CD4-positive, alpha-beta T cell treated with Interleukin-15 for 1 hour (primary cell): ENCODE data around the gene EPHA2.
A peak's percentile ranks its signal among the peaks of the same experiment; 100 is the strongest.
"Not testable (repeated sequence)": the region's sequence is repeated elsewhere in the genome, so short reads cannot be mapped to it uniquely, and the experiment has no call there.

Experiments used
- DNase-seq: peaks from one replicate; pipeline ENCODE4 v3.0.0-alpha.2; 2020

Gene EPHA2

GRCh38 chr1:16155537-16156410 is at the start of gene EPHA2:
Gene EPHA2, minus strand, starts transcription at chr1:16156069. Its CDS starts 137 bp downstream, at chr1:16155932.
- DNase-seq = no peak

GRCh38 chr1:16205334-16205671 is 49.4 kb upstream of the EPHA2 start:
- no peak for DNase-seq

GRCh38 chr1:16204634-16205333 is 48.9 kb upstream of the EPHA2 start:
- peak; percentile 30 for DNase-seq

GRCh38 chr1:16204216-16204615 is 48.3 kb upstream of the EPHA2 start:
- no peak for DNase-seq

- DNase-seq = no peak
Measured at GRCh38 chr1:16203550-16203949, 47.7 kb upstream of the EPHA2 start.

- DNase-seq = no peak
Measured at GRCh38 chr1:16202281-16203210, 46.7 kb upstream of the EPHA2 start.

- DNase-seq = no peak
Measured at GRCh38 chr1:16199700-16200099, 43.8 kb upstream of the EPHA2 start.

GRCh38 chr1:16199157-16199501 is 43.3 kb upstream of the EPHA2 start:
- DNase-seq = no peak

- DNase-seq = no peak
Measured at GRCh38 chr1:16198444-16199156, 42.7 kb upstream of the EPHA2 start.

- DNase-seq = no peak
Measured at GRCh38 chr1:16196874-16197273, 41.0 kb upstream of the EPHA2 start.

GRCh38 chr1:16196139-16196538 is 40.3 kb upstream of the EPHA2 start:
- not testable (repeated sequence) for DNase-seq

GRCh38 chr1:16195518-16195905 is 39.6 kb upstream of the EPHA2 start:
- no peak for DNase-seq

- DNase-seq = no peak
Measured at GRCh38 chr1:16191916-16192546, 36.2 kb upstream of the EPHA2 start.

- no peak for DNase-seq
Measured at GRCh38 chr1:16191309-16191708, 35.4 kb upstream of the EPHA2 start.

GRCh38 chr1:16189921-16190621 is 34.2 kb upstream of the EPHA2 start:
- DNase-seq = no peak

GRCh38 chr1:16189003-16189402 is 33.1 kb upstream of the EPHA2 start:
- no peak for DNase-seq

- DNase-seq = peak; percentile 73
Measured at GRCh38 chr1:16187748-16188401, 32.0 kb upstream of the EPHA2 start.

- no peak for DNase-seq
Measured at GRCh38 chr1:16186655-16187235, 30.9 kb upstream of the EPHA2 start.

- DNase-seq = no peak
Measured at GRCh38 chr1:16184557-16185303, 28.9 kb upstream of the EPHA2 start.
